Measurements from ENCODE around the gene HEPHL1. TPM values are rescaled to one million over a fixed set of nuclear protein-coding genes. Genes with fewer than 3 reads are reported as not detected.

The HEPHL1 gene
- total RNA-seq, 1 donor from 2014 or later = not detected

DNA sequence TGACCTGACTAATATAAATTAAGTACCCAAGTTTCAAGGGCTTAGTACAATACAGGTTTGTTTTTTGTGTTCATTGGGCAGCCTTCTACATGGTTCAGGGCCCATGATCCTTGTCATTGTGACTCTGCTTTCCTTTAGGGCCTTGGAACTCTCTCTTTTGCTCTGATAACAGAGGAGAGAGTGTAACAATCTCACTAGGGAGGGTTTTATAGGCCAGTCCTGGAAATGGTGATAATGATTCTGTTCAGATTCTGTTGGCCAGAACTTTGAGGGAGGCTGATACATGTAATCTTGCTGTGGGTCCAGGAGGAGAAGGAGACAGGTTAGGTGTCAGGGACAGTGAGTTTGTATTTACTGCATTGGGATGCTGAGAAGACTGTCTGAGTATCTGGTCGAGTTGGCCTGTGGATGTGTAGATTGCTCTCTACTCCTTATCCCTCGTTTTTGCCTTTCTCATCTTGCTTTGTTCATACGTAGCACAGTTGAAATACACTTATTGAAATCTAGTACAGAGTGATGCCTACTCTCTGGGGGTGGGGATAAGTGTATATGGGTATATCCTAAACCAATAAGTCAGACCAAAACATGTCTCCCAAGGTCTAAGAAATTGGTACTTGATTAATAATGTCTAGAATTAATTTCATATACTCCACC, 37.5 kb upstream of the HEPHL1 start:
- no peak for DNase-seq (ENCODE audit: extremely low spot score, unreplicated experiment)
- H3K4me1 Mint-ChIP-seq (ENCODE audit: unreplicated experiment) = no peaks in the 10 kb centered on the region
- H3K36me3 Mint-ChIP-seq (ENCODE audit: unreplicated experiment) = no peaks in the 10 kb centered on the region
- peaks cover 26% of the 10 kb centered on the region for H3K27me3 Mint-ChIP-seq (ENCODE audit: unreplicated experiment)
- H3K27ac Mint-ChIP-seq (ENCODE audit: unreplicated experiment) = no peak overlapping the region
- TF ChIP-seq, protein P1, sequence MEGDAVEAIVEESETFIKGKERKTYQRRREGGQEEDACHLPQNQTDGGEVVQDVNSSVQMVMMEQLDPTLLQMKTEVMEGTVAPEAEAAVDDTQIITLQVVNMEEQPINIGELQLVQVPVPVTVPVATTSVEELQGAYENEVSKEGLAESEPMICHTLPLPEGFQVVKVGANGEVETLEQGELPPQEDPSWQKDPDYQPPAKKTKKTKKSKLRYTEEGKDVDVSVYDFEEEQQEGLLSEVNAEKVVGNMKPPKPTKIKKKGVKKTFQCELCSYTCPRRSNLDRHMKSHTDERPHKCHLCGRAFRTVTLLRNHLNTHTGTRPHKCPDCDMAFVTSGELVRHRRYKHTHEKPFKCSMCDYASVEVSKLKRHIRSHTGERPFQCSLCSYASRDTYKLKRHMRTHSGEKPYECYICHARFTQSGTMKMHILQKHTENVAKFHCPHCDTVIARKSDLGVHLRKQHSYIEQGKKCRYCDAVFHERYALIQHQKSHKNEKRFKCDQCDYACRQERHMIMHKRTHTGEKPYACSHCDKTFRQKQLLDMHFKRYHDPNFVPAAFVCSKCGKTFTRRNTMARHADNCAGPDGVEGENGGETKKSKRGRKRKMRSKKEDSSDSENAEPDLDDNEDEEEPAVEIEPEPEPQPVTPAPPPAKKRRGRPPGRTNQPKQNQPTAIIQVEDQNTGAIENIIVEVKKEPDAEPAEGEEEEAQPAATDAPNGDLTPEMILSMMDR (IDR thresholded peaks at IDR 0.05) = no peak
- no peak overlapping the region for H3K4me3 Mint-ChIP-seq (ENCODE audit: unreplicated experiment)
- H3K9me3 Mint-ChIP-seq (ENCODE audit: unreplicated experiment) = no peaks in the 10 kb centered on the region

DNA sequence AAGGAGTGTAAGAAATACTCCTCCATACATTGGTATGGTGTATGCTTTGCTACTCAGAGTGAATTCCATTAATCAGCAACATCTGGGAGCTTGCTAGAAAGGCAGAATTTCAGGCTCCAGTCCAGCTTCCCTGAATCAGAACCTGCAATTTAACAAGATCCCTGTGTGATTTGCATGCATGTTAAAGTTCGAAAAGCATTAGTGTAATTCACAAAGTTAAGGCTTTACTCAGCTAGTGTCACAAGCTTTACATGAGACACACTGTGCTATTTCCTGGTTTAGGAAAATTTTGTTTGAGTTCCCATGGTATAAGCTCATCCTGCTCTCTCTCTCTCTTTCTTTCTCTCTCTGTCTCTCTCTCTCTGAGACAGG, 37.0 kb upstream of the HEPHL1 start:
- Mint-ChIP-seq H3K4me3 (ENCODE audit: unreplicated experiment) (no peak overlapping the region), H3K4me1 (ENCODE audit: unreplicated experiment) (no peaks in the 10 kb centered on the region), H3K27me3 (ENCODE audit: unreplicated experiment) (peaks cover 23% of the 10 kb centered on the region), H3K27ac (ENCODE audit: unreplicated experiment) (no peak overlapping the region), H3K9me3 (ENCODE audit: unreplicated experiment) (no peaks in the 10 kb centered on the region), H3K36me3 (ENCODE audit: unreplicated experiment) (no peaks in the 10 kb centered on the region)
- TF ChIP-seq, protein P1 (IDR thresholded peaks at IDR 0.05) = no peak
- no peak for DNase-seq (ENCODE audit: extremely low spot score, unreplicated experiment)

DNA sequence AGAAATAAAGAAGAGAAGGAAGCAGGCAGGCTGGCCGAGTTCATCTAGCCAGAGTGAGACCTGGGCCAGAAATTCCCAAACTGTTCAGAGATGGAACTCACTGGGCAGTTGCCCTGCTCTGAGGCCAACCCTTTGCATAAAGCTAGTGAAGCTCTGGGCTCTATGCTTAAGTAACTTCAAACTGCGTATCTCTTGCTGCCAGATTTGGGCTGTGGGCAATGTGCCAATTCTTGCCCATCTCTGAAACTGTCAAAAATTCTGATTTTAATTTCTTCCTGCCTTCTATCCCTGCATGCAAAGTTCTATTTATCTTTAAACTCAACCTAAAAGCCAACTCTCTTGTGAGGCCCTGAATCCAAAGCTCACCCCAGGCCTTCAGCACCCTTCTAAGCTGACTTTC, 36.2 kb upstream of the HEPHL1 start:
- Mint-ChIP-seq H3K36me3 (ENCODE audit: unreplicated experiment) (no peaks in the 10 kb centered on the region), H3K4me3 (ENCODE audit: unreplicated experiment) (no peak overlapping the region), H3K27me3 (ENCODE audit: unreplicated experiment) (peaks cover 17% of the 10 kb centered on the region), H3K9me3 (ENCODE audit: unreplicated experiment) (no peaks in the 10 kb centered on the region), H3K27ac (ENCODE audit: unreplicated experiment) (no peak overlapping the region), H3K4me1 (ENCODE audit: unreplicated experiment) (no peaks in the 10 kb centered on the region)
- TF ChIP-seq, protein P1 (IDR thresholded peaks at IDR 0.05) = no peak
- no peak for DNase-seq (ENCODE audit: extremely low spot score, unreplicated experiment)

DNA sequence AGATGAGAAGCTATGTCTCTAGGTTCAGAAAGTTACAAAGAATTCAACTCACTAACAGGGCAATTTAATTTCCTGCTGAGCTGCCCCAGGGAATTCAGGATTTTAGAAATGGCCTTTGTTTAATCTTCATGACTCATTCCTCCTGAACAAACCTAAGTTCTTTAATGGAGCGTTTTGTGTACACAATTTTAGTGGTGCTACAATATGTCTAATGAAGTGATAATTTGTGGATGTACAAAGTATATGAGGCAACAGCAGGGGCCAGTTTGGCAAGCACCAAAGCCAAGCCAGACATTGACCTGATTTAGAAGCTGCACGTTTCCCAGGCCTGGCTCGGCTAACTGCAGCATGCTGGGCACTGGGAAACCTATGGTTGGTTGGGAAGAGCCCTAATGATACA, 34.4 kb upstream of the HEPHL1 start:
- H3K4me3 Mint-ChIP-seq (ENCODE audit: unreplicated experiment) = no peak overlapping the region
- no peak for DNase-seq (ENCODE audit: extremely low spot score, unreplicated experiment)
- H3K9me3 Mint-ChIP-seq (ENCODE audit: unreplicated experiment) = no peaks in the 10 kb centered on the region

GRCh38 chr11:93988455-93988854, 32.7 kb upstream of the HEPHL1 start:
- DNase-seq (ENCODE audit: extremely low spot score, unreplicated experiment) = no peak
- Mint-ChIP-seq H3K4me3 (ENCODE audit: unreplicated experiment) (no peak overlapping the region), H3K27me3 (ENCODE audit: unreplicated experiment) (peaks cover 5% of the 10 kb centered on the region), H3K27ac (ENCODE audit: unreplicated experiment) (no peak overlapping the region), H3K4me1 (ENCODE audit: unreplicated experiment) (no peaks in the 10 kb centered on the region), H3K36me3 (ENCODE audit: unreplicated experiment) (no peaks in the 10 kb centered on the region), H3K9me3 (ENCODE audit: unreplicated experiment) (peaks cover 7% of the 10 kb centered on the region)
- TF ChIP-seq, protein P1 (IDR thresholded peaks at IDR 0.05) = no peak

More for the DNA sequence above, 34.4 kb upstream of the HEPHL1 start:
- TF ChIP-seq, protein P1 (IDR thresholded peaks at IDR 0.05) = no peak
- no peaks in the 10 kb centered on the region for H3K36me3 Mint-ChIP-seq (ENCODE audit: unreplicated experiment)
- H3K4me1 Mint-ChIP-seq (ENCODE audit: unreplicated experiment) = no peaks in the 10 kb centered on the region
- H3K27ac Mint-ChIP-seq (ENCODE audit: unreplicated experiment) = no peak overlapping the region
- peaks cover 7% of the 10 kb centered on the region for H3K27me3 Mint-ChIP-seq (ENCODE audit: unreplicated experiment)

All from osteocyte (in vitro differentiated cells).